CD4-positive, CD25-positive, alpha-beta regulatory T cell (primary cell): ENCODE data around the gene SCAPER. TPM values are rescaled to one million over a fixed set of nuclear protein-coding genes. Genes with fewer than 3 reads are reported as not detected.
"Not testable (repeated sequence)": the region's sequence is repeated elsewhere in the genome, so short reads cannot be mapped to it uniquely, and the experiment has no call there.

Experiments used
- ATAC-seq, 2 donors: fragments of 150-1000 bp; cut with Tn5 transposase; one replicate each; pipeline ENCODE4 v1.10.0; 2021; ENCODE audit warnings: low read depth in 2 of 2, moderate number of reproducible peaks in 2 of 2, moderate library complexity in 1 of 2
- DNase-seq, 3 donors: peaks; one replicate each; pipeline versions ENCODE4 v3.0.0 to v3.0.0-alpha.2; 2012 to 2022; ENCODE audit warnings: mixed read lengths in 1 of 3
- H3K27ac ChIP-seq: one replicate; pipeline ENCODE4 v1.7.0; 2013; ENCODE audit warnings: mild to moderate bottlenecking, low read length; ENCODE audit not compliant: insufficient read depth, poor library complexity, severe bottlenecking
- H3K27me3 ChIP-seq: one replicate; pipeline ENCODE4 v1.7.0; 2013; ENCODE audit warnings: low read length; ENCODE audit not compliant: control insufficient read depth, insufficient read depth
- H3K36me3 ChIP-seq: one replicate; pipeline ENCODE4 v1.7.0; 2013; ENCODE audit warnings: mild to moderate bottlenecking, low read length, moderate library complexity; ENCODE audit not compliant: control insufficient read depth, insufficient read depth
- H3K4me1 ChIP-seq: 2 replicates; pipeline ENCODE4 v1.7.0; 2013; ENCODE audit warnings: mild to moderate bottlenecking, low read length; ENCODE audit not compliant: insufficient read depth, control insufficient read depth, poor library complexity, severe bottlenecking
- H3K4me3 ChIP-seq: one replicate; pipeline ENCODE4 v1.7.0; 2013; ENCODE audit warnings: low read depth, mild to moderate bottlenecking, low read length, moderate library complexity
- H3K9me3 ChIP-seq, 2 experiments: 1 replicate in 1 of 2; 2 replicates in 1 of 2; pipeline ENCODE4 v1.7.0; 2013; ENCODE audit warnings: low read length in 2 of 2, mild to moderate bottlenecking in 1 of 2, moderate library complexity in 1 of 2; ENCODE audit not compliant: control insufficient read depth in 2 of 2
- H3K27ac Mint-ChIP-seq, 3 donors: one replicate each; pipeline ENCODE4 v1.8.0; 2020 to 2022; ENCODE audit warnings: mild to moderate bottlenecking in 3 of 3, mixed read lengths in 3 of 3, moderate library complexity in 2 of 3
- H3K27me3 Mint-ChIP-seq: one replicate; pipeline ENCODE4 v1.8.0; 2022; ENCODE audit warnings: mild to moderate bottlenecking, mixed read lengths
- H3K36me3 Mint-ChIP-seq: one replicate; pipeline ENCODE4 v1.8.0; 2020; ENCODE audit warnings: mixed read lengths
- H3K4me1 Mint-ChIP-seq, 4 donors: one replicate each; pipeline ENCODE4 v1.8.0; 2020 to 2022; ENCODE audit warnings: mixed read lengths in 4 of 4, mild to moderate bottlenecking in 1 of 4
- H3K4me3 Mint-ChIP-seq, 4 donors: one replicate each; pipeline ENCODE4 v1.8.0; 2020 to 2022; ENCODE audit warnings: mild to moderate bottlenecking in 4 of 4, mixed read lengths in 4 of 4, moderate library complexity in 3 of 4
- H3K9me3 Mint-ChIP-seq, 7 donors: one replicate each; pipeline ENCODE4 v1.8.0; 2020 to 2022; ENCODE audit warnings: mixed read lengths in 7 of 7, mild to moderate bottlenecking in 3 of 7, moderate library complexity in 2 of 7
- polyA plus RNA-seq, 4 donors: library from polyadenylated mRNA; unstranded; fragments of 300-500 nt; fragmentation: Illumina TruSeq; gene quantifications; one replicate each; pipeline ENCODE4 v1.2.3, GENCODE V29; 2021
- total RNA-seq: library from RNA; stranded (reverse); gene quantifications from one replicate; pipeline ENCODE4 v1.2.3, GENCODE V29; 2022

SCAPER gene
- total and polyA plus RNA-seq, 5 donors from 2014 or later, result 13.2 to 38.1 (median 14.5) TPM

DNA sequence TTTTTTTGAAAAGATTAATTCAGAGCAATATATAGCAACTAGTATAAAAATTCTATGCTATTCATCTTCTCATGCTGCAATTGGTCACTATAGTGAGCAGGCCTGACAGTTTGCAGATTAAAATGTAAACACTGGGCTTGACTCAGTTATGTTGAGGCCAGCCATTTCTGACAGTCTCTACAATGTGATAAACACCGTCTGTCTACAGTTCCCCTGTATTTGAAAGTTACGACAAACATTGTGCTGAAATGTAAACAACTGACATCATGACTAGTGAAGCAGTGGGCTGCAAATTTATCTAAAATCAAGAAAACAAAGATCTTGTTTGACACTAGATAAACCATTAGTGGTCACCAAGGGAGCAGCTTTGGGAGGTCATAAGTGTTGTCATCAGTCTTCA, 371.1 kb downstream of the SCAPER start:
- ATAC-seq, result no peak
- Histone ChIP-seq H3K36me3 (no peaks in the 10 kb centered on the region), H3K27me3 (no peaks in the 10 kb centered on the region), H3K4me3 (no peak overlapping the region), H3K9me3 (no peaks in the 10 kb centered on the region), H3K27ac (no peak overlapping the region), H3K4me1 (no peaks in the 10 kb centered on the region)
- Mint-ChIP-seq H3K36me3 (peaks cover 4% of the 10 kb centered on the region), H3K27ac (no peak overlapping the region), H3K27me3 (no peaks in the 10 kb centered on the region), H3K4me1 (no peaks in the 10 kb centered on the region), H3K9me3 (peaks cover 0 to 4% (median 0%) of the 10 kb centered on the region in 7 donors), H3K4me3 (no peak overlapping the region)
- DNase-seq, result no peak

DNA sequence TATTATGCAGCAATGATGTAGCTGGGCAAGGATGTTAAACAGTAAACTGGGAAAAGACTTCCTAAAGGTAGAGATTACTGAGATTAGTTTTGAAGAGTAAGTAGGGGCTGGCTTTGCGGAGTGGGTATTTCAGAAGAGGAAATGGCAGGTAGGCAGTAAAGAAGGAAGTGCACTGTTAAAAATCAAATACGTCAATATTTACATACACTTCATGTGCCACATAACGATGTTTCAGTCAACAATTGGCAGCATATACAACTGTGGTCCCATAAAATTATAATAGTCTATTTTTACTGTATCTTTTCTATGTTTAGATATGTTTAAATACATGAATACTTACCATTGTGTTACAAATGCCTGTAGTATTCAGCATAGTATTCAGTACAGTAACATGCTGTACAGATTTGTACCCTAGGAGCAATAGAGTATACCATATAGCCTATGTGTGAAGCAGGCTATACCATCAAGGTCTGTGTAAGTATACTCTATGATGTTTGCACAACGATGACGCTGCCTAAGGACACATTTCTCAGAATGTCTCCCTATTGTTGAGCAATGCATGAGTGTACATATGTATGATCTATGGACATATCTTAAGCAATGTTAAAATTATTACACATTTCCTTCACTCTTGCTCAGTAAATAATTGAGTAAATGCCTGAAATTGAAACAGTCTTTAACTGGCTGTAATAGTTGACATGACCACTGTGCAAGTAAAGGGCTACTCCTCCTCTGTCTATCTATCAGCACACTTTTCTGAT, 371.9 kb downstream of the SCAPER start:
- Mint-ChIP-seq H3K9me3 (peaks cover 0 to 2% (median 0%) of the 10 kb centered on the region in 7 donors), H3K4me1 (no peaks in the 10 kb centered on the region), H3K36me3 (no peaks in the 10 kb centered on the region), H3K27ac (peak overlapping the region in 1 of 3 donors; percentile 62), H3K27me3 (no peaks in the 10 kb centered on the region), H3K4me3 (no peak overlapping the region)
- H3K27me3 ChIP-seq, result no peaks in the 10 kb centered on the region
- no peaks in the 10 kb centered on the region for H3K4me1 ChIP-seq
- no peaks in the 10 kb centered on the region for H3K36me3 ChIP-seq
- H3K9me3 ChIP-seq, result no peaks in the 10 kb centered on the region
- H3K27ac ChIP-seq, result no peak overlapping the region
- DNase-seq (no peak), ATAC-seq (no peak)
- no peak overlapping the region for H3K4me3 ChIP-seq

DNA sequence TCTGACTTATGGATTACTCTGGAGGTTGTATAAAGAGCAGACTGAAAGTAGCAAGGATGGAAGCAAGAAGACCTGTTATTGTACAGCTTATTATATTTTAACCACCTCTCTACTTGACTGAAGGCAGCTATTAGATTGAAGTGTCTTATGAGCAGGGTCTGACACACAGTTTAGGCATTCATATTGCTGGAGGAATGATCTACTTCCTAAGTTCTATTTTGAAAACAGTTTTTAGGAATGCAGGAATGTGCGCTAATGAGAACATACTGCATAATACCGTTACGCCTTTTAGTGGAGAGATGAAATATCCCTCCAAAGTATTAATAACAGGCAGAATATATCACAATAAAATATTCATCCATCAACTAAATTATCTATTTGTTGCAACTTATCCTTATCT, 375.2 kb downstream of the SCAPER start:
- no peaks in the 10 kb centered on the region for H3K27me3 Mint-ChIP-seq
- ATAC-seq, result no peak
- H3K4me3 ChIP-seq, result no peak overlapping the region

DNA sequence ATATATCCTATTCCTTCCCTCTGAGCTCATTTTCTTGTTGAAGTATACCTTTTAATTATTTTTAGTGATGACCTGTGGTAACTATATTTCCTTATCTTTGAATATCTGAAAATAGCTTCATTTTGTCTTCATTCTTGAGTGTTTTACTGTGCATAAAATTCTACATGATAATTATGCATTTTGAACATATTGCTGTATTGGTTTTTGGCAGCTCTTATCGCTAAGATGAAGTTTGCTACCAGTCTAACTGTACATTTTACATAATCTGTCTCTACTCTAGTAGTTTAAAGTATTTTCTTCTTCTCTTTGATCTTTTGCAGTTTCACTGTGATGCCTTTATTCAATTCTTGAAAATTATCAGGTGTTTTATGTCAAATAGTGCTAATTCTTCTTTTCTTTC, 379.0 kb downstream of the SCAPER start:
- H3K4me3 Mint-ChIP-seq, result no peak overlapping the region
- H3K4me1 Mint-ChIP-seq, result peaks cover 0 to 3% (median 0%) of the 10 kb centered on the region in 4 donors
- H3K27me3 ChIP-seq, result no peaks in the 10 kb centered on the region
- no peaks in the 10 kb centered on the region for H3K27me3 Mint-ChIP-seq
- H3K9me3 ChIP-seq, result no peaks in the 10 kb centered on the region
- H3K36me3 ChIP-seq, result no peaks in the 10 kb centered on the region
- H3K4me3 ChIP-seq, result no peak overlapping the region
- H3K4me1 ChIP-seq, result no peaks in the 10 kb centered on the region
- no peak overlapping the region for H3K27ac ChIP-seq
- DNase-seq (no peak), ATAC-seq (no peak)
- peaks cover 9% of the 10 kb centered on the region for H3K36me3 Mint-ChIP-seq
- H3K27ac Mint-ChIP-seq, result no peak overlapping the region
- peaks cover 0 to 3% (median 0%) of the 10 kb centered on the region in 7 donors for H3K9me3 Mint-ChIP-seq

More for the DNA sequence above, 375.2 kb downstream of the SCAPER start:
- no peak overlapping the region for H3K4me3 Mint-ChIP-seq
- H3K27ac ChIP-seq, result no peak overlapping the region
- no peaks in the 10 kb centered on the region for H3K9me3 ChIP-seq
- no peaks in the 10 kb centered on the region for H3K36me3 ChIP-seq
- peaks cover 0 to 3% (median 0%) of the 10 kb centered on the region in 4 donors for H3K4me1 Mint-ChIP-seq
- H3K36me3 Mint-ChIP-seq, result peaks cover 9% of the 10 kb centered on the region
- no peaks in the 10 kb centered on the region for H3K4me1 ChIP-seq
- H3K27me3 ChIP-seq, result no peaks in the 10 kb centered on the region
- peaks cover 0 to 3% (median 0%) of the 10 kb centered on the region in 7 donors for H3K9me3 Mint-ChIP-seq
- DNase-seq, result no peak
- no peak overlapping the region for H3K27ac Mint-ChIP-seq

DNA sequence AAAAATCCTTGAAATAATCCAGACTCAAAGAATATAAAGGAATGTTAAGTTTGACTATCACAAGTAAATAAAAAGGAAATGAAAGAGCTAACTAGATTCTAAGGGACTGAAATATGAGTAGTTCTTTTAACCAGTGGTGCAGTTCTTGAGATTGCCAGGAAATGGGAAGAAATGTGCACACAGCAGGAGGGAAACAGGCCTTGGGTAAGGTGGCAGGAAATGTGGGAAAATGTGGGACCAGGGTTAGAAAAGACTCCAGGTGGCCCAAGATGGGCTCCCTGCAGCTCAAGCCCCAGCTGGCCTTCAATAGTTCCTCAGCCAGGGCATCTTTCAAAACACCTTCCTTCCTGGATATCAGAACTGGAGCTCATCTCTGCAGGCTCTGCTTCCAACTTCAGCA, 387.2 kb downstream of the SCAPER start:
- Histone ChIP-seq H3K27ac (no peak overlapping the region), H3K4me3 (no peak overlapping the region), H3K36me3 (no peaks in the 10 kb centered on the region), H3K27me3 (no peaks in the 10 kb centered on the region), H3K9me3 (no peaks in the 10 kb centered on the region), H3K4me1 (no peaks in the 10 kb centered on the region)
- no peaks in the 10 kb centered on the region for H3K9me3 Mint-ChIP-seq
- H3K4me1 Mint-ChIP-seq, result no peaks in the 10 kb centered on the region
- H3K36me3 Mint-ChIP-seq, result peaks cover 4% of the 10 kb centered on the region
- no peaks in the 10 kb centered on the region for H3K27me3 Mint-ChIP-seq
- no peak for DNase-seq
- H3K27ac Mint-ChIP-seq, result no peak overlapping the region
- ATAC-seq, result no peak
- H3K4me3 Mint-ChIP-seq, result no peak overlapping the region

DNA sequence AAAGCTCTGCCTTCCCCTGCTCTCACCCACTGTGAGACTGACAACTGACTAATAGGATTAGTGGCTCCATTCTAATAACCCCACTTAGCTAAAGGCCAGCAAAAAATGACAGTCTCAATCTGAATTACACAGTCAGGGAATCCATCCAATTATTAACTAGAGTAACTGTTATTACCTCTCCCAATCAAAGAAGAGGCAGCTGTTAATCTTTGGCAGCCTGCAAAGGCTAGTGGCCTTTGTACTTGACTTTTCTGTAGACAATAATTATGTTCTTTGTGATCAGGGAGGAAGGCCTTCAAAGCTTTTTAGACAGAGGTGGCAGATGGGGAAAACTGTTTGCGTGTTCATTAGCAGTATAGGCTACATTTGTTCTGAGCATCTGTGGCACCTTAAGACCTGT, 390.9 kb downstream of the SCAPER start:
- H3K9me3 ChIP-seq, result no peaks in the 10 kb centered on the region
- no peak overlapping the region for H3K27ac ChIP-seq
- Mint-ChIP-seq H3K9me3 (no peaks in the 10 kb centered on the region), H3K36me3 (peaks cover 15% of the 10 kb centered on the region), H3K4me1 (no peaks in the 10 kb centered on the region), H3K4me3 (no peak overlapping the region), H3K27me3 (no peaks in the 10 kb centered on the region), H3K27ac (no peak overlapping the region)
- H3K4me3 ChIP-seq, result no peak overlapping the region
- ATAC-seq (no peak), DNase-seq (no peak)
- no peaks in the 10 kb centered on the region for H3K27me3 ChIP-seq
- no peaks in the 10 kb centered on the region for H3K36me3 ChIP-seq
- no peaks in the 10 kb centered on the region for H3K4me1 ChIP-seq

DNA sequence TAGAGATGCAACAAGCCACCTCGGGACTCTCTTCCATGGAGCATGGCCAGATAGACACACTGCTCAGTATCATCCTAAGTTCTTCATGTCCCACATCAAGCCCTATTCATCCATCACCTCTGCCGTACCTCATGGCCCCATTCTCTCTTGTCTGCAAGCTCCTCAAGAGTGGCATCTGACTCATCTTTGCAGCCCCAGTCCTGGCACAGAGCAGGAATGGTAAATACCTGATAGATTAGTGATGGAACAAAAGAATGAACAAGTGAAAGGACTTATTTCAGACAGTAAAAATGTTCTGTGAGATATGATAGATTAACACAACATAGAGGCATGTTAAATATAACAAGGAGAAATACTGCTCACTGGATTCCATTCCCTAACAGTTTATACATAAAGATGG, 392.2 kb downstream of the SCAPER start:
- H3K4me3 Mint-ChIP-seq, result no peak overlapping the region
- Histone ChIP-seq H3K4me3 (no peak overlapping the region), H3K4me1 (no peaks in the 10 kb centered on the region), H3K9me3 (no peaks in the 10 kb centered on the region), H3K36me3 (no peaks in the 10 kb centered on the region), H3K27ac (no peak overlapping the region), H3K27me3 (no peaks in the 10 kb centered on the region)
- no peaks in the 10 kb centered on the region for H3K9me3 Mint-ChIP-seq
- H3K4me1 Mint-ChIP-seq, result no peaks in the 10 kb centered on the region
- no peak overlapping the region for H3K27ac Mint-ChIP-seq
- peaks cover 15% of the 10 kb centered on the region for H3K36me3 Mint-ChIP-seq
- ATAC-seq (no peak), DNase-seq (no peak)
- H3K27me3 Mint-ChIP-seq, result no peaks in the 10 kb centered on the region

DNA sequence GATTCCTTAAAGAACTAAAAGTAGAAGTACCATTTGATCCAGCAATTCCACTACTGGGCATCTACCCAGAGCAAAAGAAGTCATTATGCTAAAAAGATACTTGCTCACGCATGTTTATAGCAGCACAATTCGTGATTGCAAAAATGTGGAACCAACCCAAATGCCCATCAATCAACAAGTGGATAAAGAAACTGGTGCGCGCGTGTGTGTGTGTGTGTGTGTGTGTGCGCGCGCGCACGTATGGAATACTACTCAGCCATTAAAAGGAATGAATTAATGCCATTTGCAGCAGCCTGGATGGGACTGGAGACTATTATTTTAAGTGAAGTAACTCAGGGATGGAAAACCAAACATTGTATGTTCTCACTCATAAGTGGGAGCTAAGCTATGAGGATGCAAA, 394.5 kb downstream of the SCAPER start:
- H3K36me3 Mint-ChIP-seq, result peaks cover 15% of the 10 kb centered on the region
- H3K27me3 ChIP-seq, H3K9me3 ChIP-seq, H3K36me3 ChIP-seq, H3K4me1 ChIP-seq, H3K4me3 Mint-ChIP-seq, H3K9me3 Mint-ChIP-seq, H3K27me3 Mint-ChIP-seq, H3K4me1 Mint-ChIP-seq, H3K27ac ChIP-seq, H3K4me3 ChIP-seq, DNase-seq, H3K27ac Mint-ChIP-seq, ATAC-seq: not testable (repeated sequence)
